ENCODE data around the gene NEAT1.
A peak's percentile ranks its signal among the peaks of the same experiment; 100 is the strongest.
"Not testable (repeated sequence)": the region's sequence is repeated elsewhere in the genome, so short reads cannot be mapped to it uniquely, and the experiment has no call there.

NEAT1 gene

DNA sequence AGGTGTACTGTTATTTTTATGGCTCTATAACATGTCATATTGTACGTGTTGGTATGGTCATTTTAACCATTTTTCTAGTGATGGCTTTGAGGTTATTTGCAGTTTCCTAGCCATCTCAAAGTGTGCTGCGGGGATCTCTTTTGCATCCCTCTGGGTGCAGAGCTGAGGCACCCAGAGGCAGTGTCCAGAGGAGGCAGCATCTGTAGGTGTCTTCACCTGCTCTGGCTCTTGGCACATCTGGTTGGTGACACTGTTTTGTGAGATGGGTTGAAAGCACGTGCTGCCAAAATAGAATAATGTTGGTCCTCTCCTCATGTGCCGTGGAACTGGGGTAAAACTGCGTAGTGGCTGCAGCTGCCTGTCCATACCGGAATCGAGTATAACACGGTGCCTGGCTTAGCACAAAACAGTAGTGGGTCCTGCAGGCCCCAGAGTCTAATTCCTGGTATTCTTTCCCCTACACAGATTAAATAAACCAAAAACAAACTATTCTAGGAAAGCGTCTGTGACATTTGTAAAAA, 12.9 kb downstream of the NEAT1 start:
- peak in 1 of 2 donors; percentile 5 for DNase-seq

DNA sequence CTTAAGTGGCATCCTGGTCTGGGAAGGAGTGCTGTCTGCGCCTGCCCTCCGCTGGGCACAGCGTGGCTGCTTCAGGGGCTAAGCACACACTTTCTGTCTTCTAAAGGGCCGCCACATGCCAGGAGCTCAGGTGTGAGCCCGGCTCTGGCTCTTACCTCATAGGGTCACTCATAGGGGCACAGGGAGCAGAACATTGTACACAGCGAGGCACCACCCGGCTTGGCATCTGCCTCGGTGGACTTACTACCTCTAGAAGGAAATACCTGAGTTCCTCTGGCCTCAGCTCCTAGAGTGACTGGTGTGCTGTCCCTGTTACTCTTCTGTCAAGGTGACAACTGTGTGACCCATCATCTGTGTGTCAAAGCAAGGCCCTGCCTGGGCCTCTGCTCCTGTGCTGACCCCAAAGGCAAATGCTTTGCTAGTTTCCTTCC, 13.4 kb downstream of the NEAT1 start:
- DNase-seq, result peak in 1 of 2 donors; percentile 5

DNA sequence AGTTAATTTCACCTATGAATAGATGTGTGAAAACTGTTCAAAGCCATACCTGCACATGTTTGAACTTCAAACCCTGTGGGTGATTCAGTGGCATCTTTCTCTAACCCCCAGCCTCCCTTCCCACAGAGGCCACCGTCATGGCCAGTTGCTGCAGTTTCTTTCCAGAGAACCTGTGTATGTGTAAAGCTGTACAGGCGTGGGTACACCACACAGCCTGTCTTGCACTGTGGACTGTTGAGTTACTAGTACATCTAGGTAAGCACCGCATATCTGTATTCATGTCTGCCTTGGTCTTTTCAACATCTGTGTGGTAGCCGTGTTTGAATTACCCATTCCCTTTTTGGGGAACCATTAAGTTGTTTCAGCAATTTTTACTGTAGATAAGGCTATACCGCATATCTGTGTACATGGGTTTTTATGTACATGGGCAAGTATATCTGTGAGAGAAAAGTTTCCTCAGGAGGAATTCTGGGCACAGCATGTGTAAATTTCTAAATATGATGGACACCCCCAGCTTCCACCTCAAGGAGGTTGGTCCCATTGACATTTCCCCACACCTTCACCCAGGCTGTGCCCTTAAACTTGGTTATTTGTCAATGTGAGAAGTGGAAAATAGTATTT, 13.9 kb downstream of the NEAT1 start:
- peak in 1 of 2 donors; percentile 10 for DNase-seq

DNA sequence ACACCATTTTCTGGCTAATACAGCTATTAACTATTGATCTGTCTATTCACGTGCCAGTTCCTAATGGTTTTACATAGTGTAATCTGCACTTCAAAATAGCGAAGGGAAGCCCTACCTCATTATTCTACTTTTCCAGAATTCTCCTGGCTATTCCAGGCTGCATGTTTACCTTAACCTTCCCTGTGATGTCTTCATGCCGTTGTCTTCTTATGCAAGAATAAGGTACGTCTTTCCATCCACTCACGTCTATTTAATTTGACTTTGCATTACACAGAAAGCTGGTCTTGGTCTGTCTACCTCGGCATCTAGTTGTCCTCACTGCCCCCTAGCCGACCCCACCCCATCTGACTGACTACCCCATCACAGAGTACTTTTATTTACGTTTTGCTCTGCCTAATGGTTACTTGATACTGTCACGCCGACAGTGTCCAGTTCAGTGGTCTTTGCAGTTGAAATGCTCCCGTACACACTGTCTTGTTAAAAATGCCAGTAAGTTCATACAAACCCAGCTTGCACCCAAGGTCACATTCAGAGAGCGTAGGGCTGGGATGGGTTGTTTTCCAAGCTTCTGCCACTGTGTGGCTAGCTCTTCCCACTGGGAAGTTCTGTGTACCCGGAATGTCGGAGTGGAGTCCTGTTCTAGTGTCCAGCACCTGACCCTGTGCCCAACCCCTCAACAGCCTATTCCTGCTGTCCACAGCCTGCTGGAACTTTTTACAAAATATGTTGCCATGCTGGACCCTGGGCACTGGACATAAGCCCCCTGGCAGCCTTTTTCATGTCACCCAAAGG, 15.0 kb downstream of the NEAT1 start:
- peak in 1 of 2 donors; percentile 13 for DNase-seq

DNA sequence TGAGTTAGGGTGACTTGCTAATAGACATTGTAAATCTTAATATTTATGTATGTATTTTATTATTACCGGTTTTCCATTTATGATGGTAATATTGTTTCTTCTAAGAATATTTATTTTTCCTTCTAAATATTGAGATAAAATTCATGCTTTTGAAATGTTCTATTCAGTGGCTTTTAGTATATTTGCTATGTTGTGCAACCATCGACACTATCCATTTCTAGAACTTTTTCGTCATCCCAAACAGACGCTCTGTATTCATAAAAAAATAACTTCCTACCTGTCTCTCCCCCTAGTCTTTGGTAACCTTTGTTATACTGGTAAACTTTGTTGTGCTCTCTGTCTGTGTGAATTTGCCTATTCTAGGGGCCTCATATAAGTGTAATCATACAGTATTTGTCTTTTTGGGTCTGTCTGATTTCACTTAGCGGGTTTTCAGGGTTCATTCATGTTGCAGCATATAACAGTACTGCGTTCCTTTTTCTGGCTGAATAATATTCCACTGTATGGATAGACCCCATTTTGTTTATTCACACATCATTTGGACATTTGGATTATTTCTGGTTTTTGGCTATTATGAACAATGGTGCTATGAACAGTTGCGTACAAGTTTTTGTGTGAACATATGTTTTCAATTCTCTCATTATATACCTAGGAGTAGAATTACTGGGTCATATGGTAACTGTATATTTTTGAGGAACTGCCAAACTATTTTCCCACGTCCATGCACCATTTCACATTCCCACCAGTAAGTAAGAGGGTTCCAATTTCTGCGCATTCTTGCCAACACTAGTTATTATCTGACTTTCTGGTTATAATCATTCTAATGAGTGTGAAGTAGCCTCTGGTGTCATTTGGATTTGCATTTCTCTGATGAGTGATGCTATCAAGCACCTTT, 15.9 kb downstream of the NEAT1 start:
- peak in 1 of 2 donors; percentile 6 for DNase-seq

DNA sequence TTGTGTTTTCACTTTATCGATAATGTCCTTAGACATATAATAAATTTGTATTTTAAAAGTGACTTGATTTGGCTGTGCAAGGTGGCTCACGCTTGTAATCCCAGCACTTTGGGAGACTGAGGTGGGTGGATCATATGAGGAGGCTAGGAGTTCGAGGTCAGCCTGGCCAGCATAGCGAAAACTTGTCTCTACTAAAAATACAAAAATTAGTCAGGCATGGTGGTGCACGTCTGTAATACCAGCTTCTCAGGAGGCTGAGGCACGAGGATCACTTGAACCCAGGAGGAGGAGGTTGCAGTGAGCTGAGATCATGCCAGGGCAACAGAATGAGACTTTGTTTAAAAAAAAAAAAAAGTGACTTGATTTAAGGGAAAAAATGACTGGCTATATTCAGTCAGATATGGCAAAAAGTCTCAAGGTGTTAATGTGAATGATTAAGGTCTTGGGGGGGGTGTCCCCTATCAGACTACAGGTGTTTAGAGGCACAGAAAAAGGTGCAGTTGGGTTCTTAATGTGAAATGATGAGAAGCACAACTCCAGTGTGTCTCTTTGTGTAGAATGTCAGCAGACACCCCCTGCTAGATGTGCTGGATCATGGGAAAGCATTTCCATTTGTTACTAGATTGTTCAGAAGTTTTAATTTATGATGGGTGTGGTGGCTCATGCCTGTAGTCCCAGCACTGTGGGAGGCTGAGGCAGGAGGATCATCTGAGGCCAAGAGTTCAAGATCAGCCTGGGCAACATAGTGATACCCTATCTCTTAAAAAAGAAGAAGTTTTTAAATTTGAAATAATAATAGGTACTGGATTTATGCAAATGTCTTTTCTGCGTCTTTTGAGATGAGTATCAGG, 17.0 kb downstream of the NEAT1 start:
- DNase-seq, result peak in 1 of 2 donors; percentile 10

DNA sequence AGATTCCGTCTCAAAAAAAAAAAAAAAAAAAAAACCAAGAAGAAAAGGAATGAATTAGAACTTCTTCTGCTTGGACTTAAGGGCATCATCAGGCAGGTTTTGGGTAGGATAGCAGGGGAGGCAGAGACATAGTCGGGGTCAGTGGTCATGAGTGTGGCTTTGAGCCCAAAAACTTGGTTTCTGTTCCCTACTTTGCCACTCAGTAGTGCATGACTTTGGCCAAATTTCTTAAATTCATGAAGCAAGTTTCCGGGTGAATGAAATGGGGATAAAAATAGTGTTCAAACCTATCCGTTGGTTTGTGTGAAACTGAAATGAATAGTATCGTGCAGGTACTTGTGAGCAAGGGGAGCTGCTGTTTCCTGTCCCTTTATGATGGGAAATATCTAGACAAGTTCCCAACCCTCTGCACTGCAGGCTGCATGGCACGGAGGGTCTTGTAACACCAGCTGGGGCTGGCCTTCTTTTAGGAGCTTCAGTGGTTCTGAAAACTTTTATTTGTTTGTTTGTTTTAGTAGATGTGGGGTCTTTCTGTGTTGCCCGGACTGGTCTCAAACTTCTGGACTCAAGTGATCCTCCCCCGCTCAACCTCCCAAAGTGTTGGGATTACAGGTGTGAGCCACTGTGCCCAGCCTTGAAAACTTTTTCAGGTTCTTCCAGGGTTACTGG, 18.4 kb downstream of the NEAT1 start:
- peak; percentile 70 to 83 for DNase-seq

DNA sequence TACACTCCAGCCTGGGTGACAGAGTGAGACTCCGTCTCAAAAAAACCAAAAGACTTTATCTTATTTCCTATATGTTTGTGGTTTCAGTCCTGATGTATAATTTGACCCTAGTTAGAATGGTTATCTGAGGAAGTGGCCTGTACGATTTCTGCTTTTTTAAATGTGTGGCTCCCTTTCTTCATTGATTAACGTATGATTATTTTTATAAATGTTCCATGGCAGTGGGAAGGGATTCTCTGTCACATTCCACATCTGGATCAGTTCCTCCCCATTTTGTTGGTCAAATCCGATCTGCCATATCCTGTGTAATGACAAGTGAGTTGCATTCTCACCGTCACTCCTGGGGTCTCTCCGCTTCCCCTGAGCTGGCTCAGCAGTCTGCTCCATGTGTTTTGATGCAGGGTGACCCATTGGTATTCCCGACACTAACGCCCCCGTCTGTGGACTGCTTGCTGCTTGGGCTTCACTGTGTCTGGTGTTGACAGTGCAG, 20.3 kb downstream of the NEAT1 start:
- DNase-seq, result no peak

DNA sequence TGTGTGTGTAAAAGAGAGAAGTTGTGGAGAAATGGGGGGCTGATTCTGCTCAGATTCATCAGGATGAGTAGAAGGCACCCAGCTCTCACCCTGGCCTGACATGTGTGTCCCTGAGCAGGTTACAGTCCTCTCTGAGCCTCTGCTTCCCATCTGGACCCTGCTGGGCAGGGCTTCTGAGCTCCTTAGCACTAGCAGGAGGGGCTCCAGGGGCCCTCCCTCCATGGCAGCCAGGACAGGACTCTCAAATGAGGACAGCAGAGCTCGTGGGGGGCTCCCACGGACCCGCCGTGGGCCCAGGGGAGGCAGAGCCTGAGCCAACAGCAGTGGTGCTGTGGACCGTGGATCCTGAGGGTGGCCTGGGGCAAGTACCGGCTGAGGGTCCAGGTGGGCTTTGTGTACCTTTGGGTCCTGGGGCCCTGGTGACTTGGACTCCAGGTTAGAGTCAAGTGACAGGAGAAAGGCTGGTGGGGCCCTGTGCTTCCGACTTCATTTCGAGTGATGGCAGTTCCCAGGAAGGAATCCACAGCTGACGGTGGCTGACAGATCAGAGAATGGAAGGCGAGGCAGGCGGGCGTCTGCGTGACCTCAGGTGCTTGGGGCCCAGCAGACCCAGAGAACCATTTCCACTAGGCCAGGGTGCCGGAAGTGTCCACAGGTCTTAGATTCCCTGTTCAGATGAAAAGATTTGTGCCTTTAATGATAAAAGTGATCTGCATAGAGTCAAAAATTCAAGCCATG, 21.9 kb downstream of the NEAT1 start:
- peak in 1 of 2 donors; percentile 5 for DNase-seq

DNA sequence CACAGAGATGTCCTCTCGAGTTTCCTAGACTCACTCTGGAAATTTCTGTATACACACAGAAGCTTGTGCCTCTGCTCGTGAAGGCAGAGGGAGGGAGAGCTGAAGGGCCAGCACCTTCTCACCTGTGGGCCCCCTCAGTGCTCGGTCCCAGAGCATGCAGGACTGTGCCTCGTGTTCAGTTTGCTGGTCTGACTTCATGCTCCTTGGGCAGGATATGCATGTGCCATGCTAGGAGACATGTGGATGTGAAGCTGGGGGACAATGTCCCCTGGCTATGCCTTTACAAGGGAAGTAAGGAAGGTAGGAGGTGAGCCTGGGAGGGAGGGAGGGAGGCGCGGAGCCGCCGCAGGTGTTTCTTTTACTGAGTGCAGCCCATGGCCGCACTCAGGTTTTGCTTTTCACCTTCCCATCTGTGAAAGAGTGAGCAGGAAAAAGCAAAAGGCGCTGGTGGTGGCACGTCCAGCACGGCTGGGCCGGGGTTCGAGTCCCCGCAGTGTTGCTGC, 22.6 kb downstream of the NEAT1 start:
- DNase-seq, result no peak

DNA sequence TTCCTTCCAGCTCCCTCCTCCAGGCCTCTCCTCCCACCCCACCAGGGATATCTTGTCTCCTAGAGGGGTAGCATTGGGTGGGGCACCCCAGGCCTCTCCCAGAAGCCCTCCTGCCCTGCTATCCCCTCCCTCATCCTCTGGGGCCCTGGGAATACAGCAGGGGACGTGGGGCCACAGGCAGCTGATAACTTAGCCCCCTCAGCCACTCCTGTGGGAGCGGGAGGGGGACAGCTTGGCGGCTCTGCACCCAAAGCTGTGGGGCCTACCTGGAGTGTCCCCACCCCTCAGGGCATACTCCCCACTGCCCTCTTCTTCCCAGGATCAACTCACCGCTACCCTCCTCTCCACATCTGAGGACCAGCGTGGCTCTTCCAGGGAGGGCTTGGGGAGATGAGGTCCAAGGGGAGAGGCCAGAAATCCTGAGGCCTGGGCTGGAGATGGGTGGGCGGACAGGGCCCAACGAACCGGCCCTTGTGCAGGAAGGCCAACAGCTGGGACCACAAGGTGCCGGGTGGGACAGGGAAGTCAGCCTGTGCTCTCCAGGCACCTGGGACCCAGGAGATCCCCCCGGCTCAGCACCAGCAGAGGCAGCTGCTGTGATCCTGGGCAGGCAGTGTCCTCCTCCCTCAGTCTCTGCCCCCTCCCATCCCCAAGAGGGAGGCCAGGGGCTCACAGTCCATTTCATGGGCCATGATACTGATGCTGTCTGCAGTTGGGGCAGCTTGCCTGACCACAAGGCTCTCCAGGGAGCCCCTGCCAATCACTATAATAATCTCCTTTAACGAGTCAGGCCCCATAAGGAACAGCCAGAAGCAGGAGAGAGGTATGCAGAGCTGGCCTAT, 23.2 kb downstream of the NEAT1 start:
- DNase-seq, result peak in 1 of 2 donors; percentile 14

DNA sequence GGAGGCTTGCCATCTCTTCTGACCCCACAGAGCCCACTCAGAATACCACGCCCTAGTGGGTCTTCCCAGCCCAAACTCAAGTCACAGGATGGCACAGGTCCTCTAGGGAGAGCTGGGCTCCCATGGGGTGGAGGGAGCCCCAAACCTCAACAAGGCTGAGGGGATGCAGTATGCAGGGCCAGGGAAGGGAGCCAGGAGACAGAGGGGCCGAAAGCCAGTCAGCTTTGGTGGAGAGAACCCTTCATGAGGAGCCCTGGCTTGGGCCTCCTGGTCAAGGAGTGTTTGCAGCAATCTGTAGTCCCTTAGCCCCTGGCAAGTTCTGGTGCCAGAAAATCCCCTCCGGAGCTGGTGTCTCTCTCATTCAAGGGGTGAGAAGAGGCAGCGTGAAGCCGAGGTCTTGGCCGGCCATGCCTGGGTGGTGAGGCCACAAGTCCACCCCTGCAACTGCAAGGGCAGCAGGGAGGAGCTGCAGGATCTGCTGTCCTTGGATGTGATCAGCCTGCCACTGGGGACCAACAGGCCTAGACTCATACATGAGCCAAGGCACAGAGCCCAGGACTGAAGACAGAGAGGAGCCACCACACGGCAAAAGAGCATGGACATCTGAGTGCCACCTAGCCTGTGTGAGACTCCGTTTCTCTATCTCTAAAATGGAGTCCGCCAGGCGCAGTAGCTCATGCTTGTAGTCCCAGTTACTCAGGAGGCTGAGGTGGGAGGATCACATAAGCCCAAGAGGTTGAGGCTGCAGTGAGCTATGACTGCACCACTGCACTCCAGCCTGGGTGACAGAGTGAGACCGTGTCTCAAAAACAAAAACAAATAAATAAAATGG, 24.1 kb downstream of the NEAT1 start:
- DNase-seq, result peak; percentile 5 to 44

DNA sequence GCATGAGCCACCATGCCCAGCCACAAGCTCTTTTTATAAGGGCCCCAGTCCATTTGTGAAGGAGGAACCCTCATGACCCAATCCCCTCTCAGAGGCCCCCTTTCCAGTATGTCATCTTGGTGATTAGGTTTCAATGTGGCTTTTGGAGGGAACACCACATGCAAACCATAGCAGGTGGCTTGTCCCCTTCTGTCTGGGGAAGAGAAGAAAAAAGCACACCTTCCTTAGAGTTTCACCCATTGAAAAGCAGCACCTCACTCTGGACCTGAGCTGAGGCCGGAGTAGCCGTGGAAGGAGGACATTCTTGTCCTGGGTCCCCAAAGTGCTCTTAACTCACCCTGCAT, 25.4 kb downstream of the NEAT1 start:
- no peak for DNase-seq

DNA sequence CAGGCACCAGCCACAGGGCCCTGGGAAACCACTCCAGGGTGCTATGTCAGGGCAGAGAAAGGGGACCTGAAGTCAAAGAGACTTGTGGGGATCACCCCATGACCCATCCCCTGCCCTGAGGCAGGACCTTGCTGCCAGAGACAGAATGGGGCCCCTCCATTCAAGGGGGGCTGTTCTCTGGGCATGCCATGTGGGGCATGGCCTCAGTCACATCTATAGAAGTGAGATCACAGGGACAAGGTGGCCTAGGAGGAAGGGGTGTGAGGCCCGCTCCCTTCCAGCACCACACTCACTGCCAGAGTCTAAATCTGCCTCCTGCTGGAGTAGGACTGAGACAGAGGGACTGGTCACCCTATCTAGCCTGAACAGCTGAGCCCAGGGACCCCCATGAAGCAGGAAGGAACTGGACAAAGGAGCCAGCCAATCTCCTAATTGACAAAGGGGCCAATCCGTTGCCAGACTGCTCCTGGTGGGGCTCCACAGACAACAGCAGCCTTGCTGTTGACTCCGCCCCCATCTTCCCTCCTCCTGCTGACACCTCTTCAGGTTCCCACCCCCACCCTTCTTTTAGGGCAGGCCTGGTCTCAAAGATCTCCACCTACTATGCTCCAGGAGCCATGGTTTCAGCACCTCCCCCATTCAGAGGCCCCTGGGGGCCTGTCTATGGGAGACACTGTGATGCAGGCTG, 26.0 kb downstream of the NEAT1 start:
- DNase-seq, result peak; percentile 25 to 50

DNA sequence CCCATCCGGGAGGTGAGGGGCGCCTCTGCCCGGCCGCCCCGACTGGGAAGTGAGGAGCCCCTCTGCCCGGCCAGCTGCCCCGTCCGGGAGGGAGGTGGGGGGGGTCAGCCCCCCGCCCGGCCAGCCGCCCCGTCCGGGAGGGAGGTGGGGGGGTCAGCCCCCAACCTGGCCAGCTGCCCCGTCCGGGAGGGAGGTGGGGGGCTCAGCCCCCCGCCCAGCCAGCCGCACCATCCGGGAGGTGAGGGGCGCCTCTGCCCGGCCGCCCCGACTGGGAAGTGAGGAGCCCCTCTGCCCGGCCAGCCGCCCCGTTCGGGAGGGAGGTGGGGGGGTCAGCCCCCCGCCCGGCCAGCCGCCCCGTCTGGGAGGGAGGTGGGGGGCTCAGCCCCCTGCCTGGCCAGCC, 28.7 kb downstream of the NEAT1 start:
- DNase-seq, result not testable (repeated sequence)

DNA sequence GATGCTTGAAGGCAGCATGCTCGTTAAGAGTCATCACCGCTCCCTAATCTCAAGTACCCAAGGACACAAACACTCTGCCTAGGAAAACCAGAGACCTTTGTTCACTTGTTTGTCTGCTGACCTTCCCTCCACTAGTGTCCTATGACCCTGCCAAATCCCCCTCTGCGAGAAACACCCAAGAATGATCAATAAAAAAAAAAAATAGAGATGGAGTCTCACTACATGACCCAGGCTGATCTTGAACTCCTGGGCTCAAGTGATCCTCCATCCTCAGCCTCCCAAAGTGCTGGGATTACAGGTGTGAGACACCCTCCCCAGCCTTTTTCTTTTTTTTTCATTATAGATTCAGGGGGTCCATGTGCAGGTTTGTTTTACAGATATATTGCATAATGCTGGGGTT, 29.7 kb downstream of the NEAT1 start:
- not testable (repeated sequence) for DNase-seq

DNA sequence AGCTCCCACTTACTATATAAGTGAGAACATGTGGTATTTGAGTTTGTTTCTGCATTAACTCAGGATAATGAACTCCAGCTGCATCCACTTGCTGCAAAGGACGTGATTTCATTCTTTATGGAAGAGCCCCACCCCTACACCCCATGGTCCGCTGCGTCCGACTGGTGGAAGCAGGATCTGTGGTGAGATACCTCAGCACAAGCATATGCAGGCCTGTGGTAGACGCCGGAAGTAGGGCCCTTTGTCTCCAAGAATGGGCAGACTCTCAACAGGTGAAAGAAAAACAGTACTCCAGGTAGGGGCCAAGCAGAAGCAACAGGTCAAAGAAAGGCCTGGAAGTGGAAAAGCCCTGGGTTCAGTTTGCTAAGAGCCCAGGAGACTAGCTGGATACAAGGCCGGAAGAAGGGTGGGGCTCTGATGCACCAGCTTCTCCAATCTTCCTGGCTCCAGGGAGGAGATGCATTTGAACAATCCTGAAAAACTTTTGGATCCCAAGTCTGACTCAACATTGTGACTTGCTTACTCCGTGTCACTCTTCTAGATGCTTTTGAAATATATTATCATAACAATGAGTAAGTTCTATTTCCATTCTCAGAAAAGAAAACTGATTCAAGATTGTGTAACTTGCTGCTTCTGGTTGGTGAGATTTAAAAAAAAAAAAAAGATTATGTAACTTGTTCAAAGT, 30.4 kb downstream of the NEAT1 start:
- DNase-seq, result peak; percentile 60 to 95
